Mesendoderm (in vitro differentiated cells): ENCODE data around the gene MACROD2. TPM values are rescaled to one million over a fixed set of nuclear protein-coding genes. Genes with fewer than 3 reads are reported as not detected.

ENCODE experiments used
- small RNA-seq: library from polyadenylated mRNA; stranded (forward); fragments of <200 nt; extraction: miRNeasy Mini kit (QIAGEN cat#:217004); gene quantifications from one replicate; pipeline ENCODE3, GENCODE V24; 2013; ENCODE audit not compliant: insufficient read depth

Gene MACROD2

Small RNA genes within 50 kb of the gene (small RNA-seq; reads per million reads assigned to genes)
- gene RN7SL864P (not detected), gene RNA5SP475 (not detected), gene RNU6-1159P (not detected), gene RNU6-115P (not detected), gene RNU6-228P (not detected), gene RNU6-278P (not detected), gene RPS3P1 (not detected)
